GM23338 (cell line): Measurements from ENCODE around the gene NDUFS6. TPM values are rescaled to one million over a fixed set of nuclear protein-coding genes. Genes with fewer than 3 reads are reported as not detected.

Experiments used
- ATAC-seq: fragments of 200-7000 bp; cut with Tn5 transposase; 3 replicates; pipeline ENCODE4 v1.9.1; 2020
- DNase-seq: peaks from one replicate; pipeline ENCODE4 v3.0.0-alpha.2; 2015; ENCODE audit warnings: low spot score
- H2AFZ ChIP-seq: fragments of 200-600 bp; sonication (generic); 2 replicates; pipeline ENCODE4 v1.8.0; 2016; ENCODE audit warnings: antibody characterized with exemption, mild to moderate bottlenecking, moderate library complexity
- H3F3A ChIP-seq: fragments of 200-600 bp; sonication (generic); replicated peaks from 2 replicates; pipeline ENCODE4 v1.8.0; 2017; ENCODE audit warnings: antibody characterized with exemption, mixed run types, low read depth
- H3K27ac ChIP-seq: fragments of 200-600 bp; sonication (generic); 2 replicates; pipeline ENCODE4 v1.6.1; 2016; ENCODE audit warnings: low read depth
- H3K27me3 ChIP-seq: fragments of 200-600 bp; sonication (generic); 2 replicates; pipeline ENCODE4 v1.8.0; 2016; ENCODE audit warnings: mild to moderate bottlenecking, mixed run types, moderate library complexity; ENCODE audit not compliant: insufficient read depth
- H3K36me3 ChIP-seq: fragments of 200-600 bp; sonication (generic); 2 replicates; pipeline ENCODE4 v1.8.0; 2016; ENCODE audit warnings: mild to moderate bottlenecking; ENCODE audit not compliant: insufficient read depth
- H3K4me1 ChIP-seq: fragments of 200-600 bp; sonication (generic); 2 replicates; pipeline ENCODE4 v1.8.0; 2016; ENCODE audit warnings: mild to moderate bottlenecking, moderate library complexity; ENCODE audit not compliant: insufficient read depth
- H3K4me2 ChIP-seq: fragments of 200-600 bp; sonication (generic); 2 replicates; pipeline ENCODE4 v1.7.1; 2017; ENCODE audit warnings: mixed run types
- H3K4me3 ChIP-seq: fragments of 200-600 bp; sonication (generic); 2 replicates; pipeline ENCODE4 v1.6.1; 2016; ENCODE audit warnings: mixed run types
- H3K79me2 ChIP-seq: fragments of 200-600 bp; sonication (generic); replicated peaks from 2 replicates; pipeline ENCODE4 v1.8.0; 2017; ENCODE audit warnings: mild to moderate bottlenecking; ENCODE audit not compliant: insufficient read depth
- H3K9me2 ChIP-seq: fragments of 200-600 bp; sonication (generic); 2 replicates; pipeline ENCODE4 v1.8.0; 2017; ENCODE audit not compliant: insufficient read depth
- H4K20me1 ChIP-seq: fragments of 200-600 bp; sonication (generic); replicated peaks from 2 replicates; pipeline ENCODE4 v1.8.0; 2017; ENCODE audit warnings: mild to moderate bottlenecking; ENCODE audit not compliant: insufficient read depth
- H3K27ac Mint-ChIP-seq: 2 replicates; pipeline ENCODE4 v1.8.0; 2020; ENCODE audit warnings: inconsistent platforms, mild to moderate bottlenecking, moderate library complexity, mixed read lengths
- H3K27me3 Mint-ChIP-seq: 3 replicates; pipeline ENCODE4 v1.8.0; 2022; ENCODE audit warnings: low read depth, mild to moderate bottlenecking, moderate library complexity, mixed read lengths, inconsistent platforms; ENCODE audit not compliant: insufficient read depth, poor library complexity
- H3K36me3 Mint-ChIP-seq: 3 replicates; pipeline ENCODE4 v1.8.0; 2021; ENCODE audit warnings: low read depth, mild to moderate bottlenecking, inconsistent platforms, moderate library complexity, mixed read lengths
- H3K4me1 Mint-ChIP-seq: 3 replicates; pipeline ENCODE4 v1.8.0; 2020; ENCODE audit warnings: mild to moderate bottlenecking, inconsistent platforms, mixed read lengths
- H3K4me3 Mint-ChIP-seq: 3 replicates; pipeline ENCODE4 v1.8.0; 2021; ENCODE audit warnings: moderate library complexity, mild to moderate bottlenecking, inconsistent platforms, mixed read lengths
- H3K9me3 Mint-ChIP-seq: 3 replicates; pipeline ENCODE4 v1.8.0; 2020; ENCODE audit warnings: moderate library complexity, mild to moderate bottlenecking, inconsistent platforms, mixed read lengths
- CREB1 ChIP-seq: fragments of 250-450 bp; sonication (Bioruptor Pico); IDR thresholded peaks from 2 replicates; pipeline ENCODE4 v1.5.0; 2020; ENCODE audit warnings: low read depth, mild to moderate bottlenecking, moderate library complexity
- EZH2 ChIP-seq: fragments of 200-600 bp; sonication (generic); IDR thresholded peaks from one replicate; pipeline ENCODE4 v1.8.0; 2017; ENCODE audit warnings: antibody characterized with exemption, mild to moderate bottlenecking, low read depth; ENCODE audit not compliant: unreplicated experiment
- JUNB ChIP-seq: IDR thresholded peaks from one replicate; pipeline ENCODE4 v1.6.1; 2016; ENCODE audit warnings: antibody characterized with exemption; ENCODE audit not compliant: unreplicated experiment
- NANOG ChIP-seq: IDR thresholded peaks from 2 replicates; pipeline ENCODE4 v1.6.1; 2016; ENCODE audit warnings: antibody characterized with exemption, borderline replicate concordance
- POLR2AphosphoS5 ChIP-seq: IDR thresholded peaks from 2 replicates; pipeline ENCODE4 v1.6.1; 2016; ENCODE audit warnings: antibody characterized with exemption, low read depth
- ZNF114 ChIP-seq: fragments of 250-450 bp; sonication (Bioruptor Pico); IDR thresholded peaks from 2 replicates; pipeline ENCODE4 v1.5.0; 2020; ENCODE audit warnings: mild to moderate bottlenecking, moderate library complexity
- ZNF331 ChIP-seq: fragments of 250-450 bp; sonication (Bioruptor Pico); IDR thresholded peaks from 2 replicates; pipeline ENCODE4 v1.5.0; 2020; ENCODE audit warnings: low read depth, mild to moderate bottlenecking, moderate library complexity
- polyA plus RNA-seq: library from polyadenylated mRNA; unstranded; fragments of >200 nt; fragmentation: Nextera tagmentation; extraction: Ambion mirVana; gene quantifications from 2 replicates; pipeline ENCODE4 v1.2.1, GENCODE V29; 2016
- total RNA-seq: library from RNA; depleted of rRNA; stranded (reverse); fragments of >200 nt; shearing (Covaris generic); gene quantifications from 2 replicates; pipeline ENCODE4 v1.2.3, GENCODE V29; 2014
- TF ChIP-seq, protein P1 (sequence below): IDR thresholded peaks from one replicate; pipeline ENCODE4 v1.6.1; 2018; ENCODE audit warnings: antibody characterized with exemption; ENCODE audit not compliant: unreplicated experiment
- TF ChIP-seq, protein P2 (sequence below): fragments of 250-450 bp; sonication (Bioruptor Pico); IDR thresholded peaks from 2 replicates; pipeline ENCODE4 v1.5.0; 2020; ENCODE audit warnings: mild to moderate bottlenecking, moderate library complexity
- TF ChIP-seq, protein P3 (sequence below), 2 experiments: fragments of 200-600 bp in 1 of 2; sonication (generic) in 1 of 2; conservative IDR thresholded peaks; 2 replicates each; pipeline versions ENCODE4 v1.5.1 to v1.6.1; 2016 to 2017; ENCODE audit warnings: antibody characterized with exemption in 2 of 2, low read depth in 2 of 2, mild to moderate bottlenecking in 2 of 2, moderate library complexity in 1 of 2

Gene NDUFS6
- total and polyA plus RNA-seq, 2 experiments from 2014 or later: 94.8 to 289 TPM

GRCh38 chr5:1793301-1793740, 7.9 kb upstream of the NDUFS6 start (continued):
- TF ChIP-seq, protein P1, sequence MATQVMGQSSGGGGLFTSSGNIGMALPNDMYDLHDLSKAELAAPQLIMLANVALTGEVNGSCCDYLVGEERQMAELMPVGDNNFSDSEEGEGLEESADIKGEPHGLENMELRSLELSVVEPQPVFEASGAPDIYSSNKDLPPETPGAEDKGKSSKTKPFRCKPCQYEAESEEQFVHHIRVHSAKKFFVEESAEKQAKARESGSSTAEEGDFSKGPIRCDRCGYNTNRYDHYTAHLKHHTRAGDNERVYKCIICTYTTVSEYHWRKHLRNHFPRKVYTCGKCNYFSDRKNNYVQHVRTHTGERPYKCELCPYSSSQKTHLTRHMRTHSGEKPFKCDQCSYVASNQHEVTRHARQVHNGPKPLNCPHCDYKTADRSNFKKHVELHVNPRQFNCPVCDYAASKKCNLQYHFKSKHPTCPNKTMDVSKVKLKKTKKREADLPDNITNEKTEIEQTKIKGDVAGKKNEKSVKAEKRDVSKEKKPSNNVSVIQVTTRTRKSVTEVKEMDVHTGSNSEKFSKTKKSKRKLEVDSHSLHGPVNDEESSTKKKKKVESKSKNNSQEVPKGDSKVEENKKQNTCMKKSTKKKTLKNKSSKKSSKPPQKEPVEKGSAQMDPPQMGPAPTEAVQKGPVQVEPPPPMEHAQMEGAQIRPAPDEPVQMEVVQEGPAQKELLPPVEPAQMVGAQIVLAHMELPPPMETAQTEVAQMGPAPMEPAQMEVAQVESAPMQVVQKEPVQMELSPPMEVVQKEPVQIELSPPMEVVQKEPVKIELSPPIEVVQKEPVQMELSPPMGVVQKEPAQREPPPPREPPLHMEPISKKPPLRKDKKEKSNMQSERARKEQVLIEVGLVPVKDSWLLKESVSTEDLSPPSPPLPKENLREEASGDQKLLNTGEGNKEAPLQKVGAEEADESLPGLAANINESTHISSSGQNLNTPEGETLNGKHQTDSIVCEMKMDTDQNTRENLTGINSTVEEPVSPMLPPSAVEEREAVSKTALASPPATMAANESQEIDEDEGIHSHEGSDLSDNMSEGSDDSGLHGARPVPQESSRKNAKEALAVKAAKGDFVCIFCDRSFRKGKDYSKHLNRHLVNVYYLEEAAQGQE: no peak
- no peak for TF ChIP-seq CREB1 (CRISPR knock-in tag)
- TF ChIP-seq JUNB: no peak
- no peak for TF ChIP-seq NANOG

- H3K9me3 Mint-ChIP-seq: no peaks in the 10 kb centered on the region
- Histone ChIP-seq H4K20me1 (no peaks in the 10 kb centered on the region; the same call in none of the 2 replicates), H2AFZ (no peak overlapping the region), H3K9me2 (no peaks in the 10 kb centered on the region), H3K4me2 (no peak overlapping the region), H3K4me1 (peaks cover 15% of the 10 kb centered on the region), H3K4me3 (no peak overlapping the region), H3K79me2 (peaks cover 19% of the 10 kb centered on the region), H3K27ac (no peak overlapping the region), H3K36me3 (peaks cover 7% of the 10 kb centered on the region; the same call in 1 of the 2 replicates), H3K27me3 (no peaks in the 10 kb centered on the region), H3F3A (peaks cover 7% of the 10 kb centered on the region; the same call in 1 of the 2 replicates)
- no peak for ATAC-seq
- DNase-seq: no peak
- H3K27me3 Mint-ChIP-seq: peaks cover 2% of the 10 kb centered on the region
- H3K4me1 Mint-ChIP-seq: peaks cover 36% of the 10 kb centered on the region
- no peak overlapping the region for H3K4me3 Mint-ChIP-seq
- H3K36me3 Mint-ChIP-seq: peaks cover 27% of the 10 kb centered on the region
- H3K27ac Mint-ChIP-seq: no peak overlapping the region
- TF ChIP-seq EZH2 (no peak), POLR2AphosphoS5 (no peak), JUNB (no peak), ZNF331 (CRISPR knock-in tag) (no peak), ZNF114 (no peak)
- TF ChIP-seq, protein P2, sequence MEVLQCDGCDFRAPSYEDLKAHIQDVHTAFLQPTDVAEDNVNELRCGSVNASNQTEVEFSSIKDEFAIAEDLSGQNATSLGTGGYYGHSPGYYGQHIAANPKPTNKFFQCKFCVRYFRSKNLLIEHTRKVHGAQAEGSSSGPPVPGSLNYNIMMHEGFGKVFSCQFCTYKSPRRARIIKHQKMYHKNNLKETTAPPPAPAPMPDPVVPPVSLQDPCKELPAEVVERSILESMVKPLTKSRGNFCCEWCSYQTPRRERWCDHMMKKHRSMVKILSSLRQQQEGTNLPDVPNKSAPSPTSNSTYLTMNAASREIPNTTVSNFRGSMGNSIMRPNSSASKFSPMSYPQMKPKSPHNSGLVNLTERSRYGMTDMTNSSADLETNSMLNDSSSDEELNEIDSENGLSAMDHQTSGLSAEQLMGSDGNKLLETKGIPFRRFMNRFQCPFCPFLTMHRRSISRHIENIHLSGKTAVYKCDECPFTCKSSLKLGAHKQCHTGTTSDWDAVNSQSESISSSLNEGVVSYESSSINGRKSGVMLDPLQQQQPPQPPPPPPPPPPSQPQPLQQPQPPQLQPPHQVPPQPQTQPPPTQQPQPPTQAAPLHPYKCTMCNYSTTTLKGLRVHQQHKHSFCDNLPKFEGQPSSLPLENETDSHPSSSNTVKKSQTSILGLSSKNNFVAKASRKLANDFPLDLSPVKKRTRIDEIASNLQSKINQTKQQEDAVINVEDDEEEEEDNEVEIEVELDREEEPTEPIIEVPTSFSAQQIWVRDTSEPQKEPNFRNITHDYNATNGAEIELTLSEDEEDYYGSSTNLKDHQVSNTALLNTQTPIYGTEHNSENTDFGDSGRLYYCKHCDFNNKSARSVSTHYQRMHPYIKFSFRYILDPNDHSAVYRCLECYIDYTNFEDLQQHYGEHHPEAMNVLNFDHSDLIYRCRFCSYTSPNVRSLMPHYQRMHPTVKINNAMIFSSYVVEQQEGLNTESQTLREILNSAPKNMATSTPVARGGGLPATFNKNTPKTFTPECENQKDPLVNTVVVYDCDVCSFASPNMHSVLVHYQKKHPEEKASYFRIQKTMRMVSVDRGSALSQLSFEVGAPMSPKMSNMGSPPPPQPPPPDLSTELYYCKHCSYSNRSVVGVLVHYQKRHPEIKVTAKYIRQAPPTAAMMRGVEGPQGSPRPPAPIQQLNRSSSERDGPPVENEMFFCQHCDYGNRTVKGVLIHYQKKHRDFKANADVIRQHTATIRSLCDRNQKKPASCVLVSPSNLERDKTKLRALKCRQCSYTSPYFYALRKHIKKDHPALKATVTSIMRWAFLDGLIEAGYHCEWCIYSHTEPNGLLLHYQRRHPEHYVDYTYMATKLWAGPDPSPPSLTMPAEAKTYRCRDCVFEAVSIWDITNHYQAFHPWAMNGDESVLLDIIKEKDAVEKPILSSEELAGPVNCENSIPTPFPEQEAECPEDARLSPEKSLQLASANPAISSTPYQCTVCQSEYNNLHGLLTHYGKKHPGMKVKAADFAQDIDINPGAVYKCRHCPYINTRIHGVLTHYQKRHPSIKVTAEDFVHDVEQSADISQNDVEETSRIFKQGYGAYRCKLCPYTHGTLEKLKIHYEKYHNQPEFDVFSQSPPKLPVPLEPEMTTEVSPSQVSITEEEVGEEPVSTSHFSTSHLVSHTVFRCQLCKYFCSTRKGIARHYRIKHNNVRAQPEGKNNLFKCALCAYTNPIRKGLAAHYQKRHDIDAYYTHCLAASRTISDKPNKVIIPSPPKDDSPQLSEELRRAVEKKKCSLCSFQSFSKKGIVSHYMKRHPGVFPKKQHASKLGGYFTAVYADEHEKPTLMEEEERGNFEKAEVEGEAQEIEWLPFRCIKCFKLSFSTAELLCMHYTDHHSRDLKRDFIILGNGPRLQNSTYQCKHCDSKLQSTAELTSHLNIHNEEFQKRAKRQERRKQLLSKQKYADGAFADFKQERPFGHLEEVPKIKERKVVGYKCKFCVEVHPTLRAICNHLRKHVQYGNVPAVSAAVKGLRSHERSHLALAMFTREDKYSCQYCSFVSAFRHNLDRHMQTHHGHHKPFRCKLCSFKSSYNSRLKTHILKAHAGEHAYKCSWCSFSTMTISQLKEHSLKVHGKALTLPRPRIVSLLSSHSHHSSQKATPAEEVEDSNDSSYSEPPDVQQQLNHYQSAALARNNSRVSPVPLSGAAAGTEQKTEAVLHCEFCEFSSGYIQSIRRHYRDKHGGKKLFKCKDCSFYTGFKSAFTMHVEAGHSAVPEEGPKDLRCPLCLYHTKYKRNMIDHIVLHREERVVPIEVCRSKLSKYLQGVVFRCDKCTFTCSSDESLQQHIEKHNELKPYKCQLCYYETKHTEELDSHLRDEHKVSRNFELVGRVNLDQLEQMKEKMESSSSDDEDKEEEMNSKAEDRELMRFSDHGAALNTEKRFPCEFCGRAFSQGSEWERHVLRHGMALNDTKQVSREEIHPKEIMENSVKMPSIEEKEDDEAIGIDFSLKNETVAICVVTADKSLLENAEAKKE (CRISPR knock-in tag): no peak
- TF ChIP-seq, protein P3, sequence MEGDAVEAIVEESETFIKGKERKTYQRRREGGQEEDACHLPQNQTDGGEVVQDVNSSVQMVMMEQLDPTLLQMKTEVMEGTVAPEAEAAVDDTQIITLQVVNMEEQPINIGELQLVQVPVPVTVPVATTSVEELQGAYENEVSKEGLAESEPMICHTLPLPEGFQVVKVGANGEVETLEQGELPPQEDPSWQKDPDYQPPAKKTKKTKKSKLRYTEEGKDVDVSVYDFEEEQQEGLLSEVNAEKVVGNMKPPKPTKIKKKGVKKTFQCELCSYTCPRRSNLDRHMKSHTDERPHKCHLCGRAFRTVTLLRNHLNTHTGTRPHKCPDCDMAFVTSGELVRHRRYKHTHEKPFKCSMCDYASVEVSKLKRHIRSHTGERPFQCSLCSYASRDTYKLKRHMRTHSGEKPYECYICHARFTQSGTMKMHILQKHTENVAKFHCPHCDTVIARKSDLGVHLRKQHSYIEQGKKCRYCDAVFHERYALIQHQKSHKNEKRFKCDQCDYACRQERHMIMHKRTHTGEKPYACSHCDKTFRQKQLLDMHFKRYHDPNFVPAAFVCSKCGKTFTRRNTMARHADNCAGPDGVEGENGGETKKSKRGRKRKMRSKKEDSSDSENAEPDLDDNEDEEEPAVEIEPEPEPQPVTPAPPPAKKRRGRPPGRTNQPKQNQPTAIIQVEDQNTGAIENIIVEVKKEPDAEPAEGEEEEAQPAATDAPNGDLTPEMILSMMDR (conservative IDR thresholded peaks at IDR 0.05; ENCODE audit: low read depth in 2 of 2): no peak
These were observed 7.0 kb upstream of the NDUFS6 start for GRCh38 chr5:1793966-1794900.
